Ascending aorta (tissue), 2 donors: ENCODE measurements around the gene SNTB2. TPM values are rescaled to one million over a fixed set of nuclear protein-coding genes. Genes with fewer than 3 reads are reported as not detected.

Experiments
- DNase-seq, 2 donors: peaks; one replicate each; pipeline ENCODE4 v3.0.0-alpha.2; 2019; ENCODE audit warnings: low spot score in 2 of 2
- H3K27ac ChIP-seq, 2 donors: fragments of 200-600 bp; sonication (generic); one replicate each; pipeline ENCODE4 v1.5.1; 2016 to 2017; ENCODE audit warnings: mild to moderate bottlenecking in 1 of 2
- H3K27me3 ChIP-seq: fragments of 200-600 bp; sonication (generic); one replicate; pipeline ENCODE4 v1.5.1; 2017
- H3K36me3 ChIP-seq, 2 donors: fragments of 200-600 bp; sonication (generic); one replicate each; pipeline ENCODE4 v1.5.1; 2016
- H3K4me1 ChIP-seq, 2 donors: fragments of 200-600 bp; sonication (generic); one replicate each; pipeline ENCODE4 v1.5.1; 2016 to 2017; ENCODE audit warnings: mild to moderate bottlenecking in 1 of 2
- H3K4me3 ChIP-seq, 2 donors: fragments of 200-600 bp; sonication (generic); one replicate each; pipeline ENCODE4 v1.5.1; 2016 to 2017; ENCODE audit warnings: mild to moderate bottlenecking in 1 of 2
- H3K9me3 ChIP-seq, 2 donors: fragments of 200-600 bp; sonication (generic); one replicate each; pipeline ENCODE4 v1.5.1; 2016
- CTCF ChIP-seq, 3 experiments: fragments of 200-600 bp in 2 of 3; fragments of 450-650 bp in 1 of 3; sonication (generic) in 2 of 3; IDR thresholded peaks; one replicate each; pipeline ENCODE4 v1.5.1; 2016 to 2019; ENCODE audit warnings: antibody characterized with exemption in 3 of 3, mild to moderate bottlenecking in 1 of 3, moderate library complexity in 1 of 3
- intact Hi-C: fragments of 100-400 bp; cut with DNase I; formaldehyde crosslinking; loops from one replicate; pipeline ENCODE4 v1.15.1; 2023
- total RNA-seq: library from RNA; depleted of rRNA; stranded (reverse); fragments of >200 nt; gene quantifications from one replicate; pipeline ENCODE4 v1.1.0, GENCODE V29; 2016

Gene SNTB2
- total RNA-seq, 1 donor from 2014 or later = 19.7 TPM

- H3K36me3 ChIP-seq = peaks cover 92 to 96% of the 10 kb centered on the region in 2 donors
These were observed 132.4 kb downstream of the SNTB2 start for GRCh38 chr16:69319381-69319780.

GRCh38 chr16:69319826-69320739 lies 133.1 kb downstream of the SNTB2 start:
- Histone ChIP-seq H3K9me3 (no peaks in the 10 kb centered on the region), H3K36me3 (peaks cover 89 to 96% of the 10 kb centered on the region in 2 donors), H3K27me3 (no peaks in the 10 kb centered on the region), H3K4me1 (no peaks in the 10 kb centered on the region), H3K4me3 (no peak overlapping the region), H3K27ac (no peak overlapping the region)
- intact Hi-C loops = loop anchor here (10.0 kb wide), 1 partner anchor 785 kb away; the partner anchor contains the start of gene ZFP90
- peak in 1 of 2 donors; percentile 59 for DNase-seq
- TF ChIP-seq CTCF (IDR thresholded peaks at IDR 0.05) = no peak

More at GRCh38 chr16:69319381-69319780, 132.4 kb downstream of the SNTB2 start:
- peak in 1 of 2 donors; percentile 54 for DNase-seq
- no peaks in the 10 kb centered on the region for H3K27me3 ChIP-seq
- TF ChIP-seq CTCF (IDR thresholded peaks at IDR 0.05) = no peak
- H3K27ac ChIP-seq = no peak overlapping the region
- no peak overlapping the region for H3K4me3 ChIP-seq
- no peaks in the 10 kb centered on the region for H3K9me3 ChIP-seq
- no peaks in the 10 kb centered on the region for H3K4me1 ChIP-seq
- intact Hi-C loops = loop anchor here (10.0 kb wide), 1 partner anchor 785 kb away; the partner anchor contains the start of gene ZFP90

GRCh38 chr16:69320740-69321073 lies 133.7 kb downstream of the SNTB2 start:
- Histone ChIP-seq H3K27me3 (no peaks in the 10 kb centered on the region), H3K4me1 (no peaks in the 10 kb centered on the region), H3K9me3 (no peaks in the 10 kb centered on the region), H3K27ac (no peak overlapping the region), H3K36me3 (peaks cover 87 to 98% of the 10 kb centered on the region in 2 donors), H3K4me3 (no peak overlapping the region)
- DNase-seq = peak in 1 of 2 donors; percentile 53
- no peak for TF ChIP-seq CTCF (IDR thresholded peaks at IDR 0.05)
- intact Hi-C loops = no loop called here

- H3K27ac ChIP-seq = no peak overlapping the region
- H3K9me3 ChIP-seq = no peaks in the 10 kb centered on the region
- peak in 1 of 2 donors; percentile 56 for DNase-seq
- H3K36me3 ChIP-seq = peaks cover 83 to 96% of the 10 kb centered on the region in 2 donors
- no peak for TF ChIP-seq CTCF (IDR thresholded peaks at IDR 0.05)
- intact Hi-C loops = no loop called here
- H3K27me3 ChIP-seq = no peaks in the 10 kb centered on the region
- H3K4me1 ChIP-seq = no peaks in the 10 kb centered on the region
- no peak overlapping the region for H3K4me3 ChIP-seq
These were observed 134.1 kb downstream of the SNTB2 start for GRCh38 chr16:69321080-69321479.

GRCh38 chr16:69322343-69322742 lies 135.4 kb downstream of the SNTB2 start:
- no peaks in the 10 kb centered on the region for H3K27me3 ChIP-seq
- no peak overlapping the region for H3K4me3 ChIP-seq
- H3K27ac ChIP-seq = no peak overlapping the region
- no peaks in the 10 kb centered on the region for H3K9me3 ChIP-seq
- H3K4me1 ChIP-seq = no peaks in the 10 kb centered on the region
- peak in 1 of 2 donors; percentile 39 for DNase-seq
- TF ChIP-seq CTCF (IDR thresholded peaks at IDR 0.05) = no peak
- intact Hi-C loops = no loop called here
- H3K36me3 ChIP-seq = peaks cover 71 to 83% of the 10 kb centered on the region in 2 donors
